K562 (cell line): Measurements from ENCODE around the gene NR2F6. TPM values are rescaled to one million over a fixed set of nuclear protein-coding genes. Genes with fewer than 3 reads are reported as not detected.

Experiments
- CHD7 ChIP-seq: fragments of 200-600 bp; sonication (generic); IDR thresholded peaks from one replicate; pipeline ENCODE4 v1.6.1; 2012; ENCODE audit warnings: mild to moderate bottlenecking, low read depth, low read length, inconsistent platforms
- TBP ChIP-seq: optimal IDR thresholded peaks from 2 replicates; pipeline ENCODE3; 2011; ENCODE audit warnings: low read depth, low read length, improper control_type of control experiment
- ZNF274 ChIP-seq: IDR thresholded peaks from 2 replicates; pipeline ENCODE4 v1.6.1; 2011; ENCODE audit warnings: low read depth, mild to moderate bottlenecking, low read length, moderate library complexity, borderline replicate concordance
- polyA plus RNA-seq, 8 experiments: library from polyadenylated mRNA; depleted of rRNA in 4 of 8; stranded (reverse) in 5 of 8; unstranded in 3 of 8; fragments of >200 nt; fragmentation: Nextera tagmentation in 2 of 8; fragmentation: Illumina TruSeq in 1 of 8; extraction: Ambion mirVana in 2 of 8; extraction: Trizol in 1 of 8; gene quantifications; 2 replicates each; pipeline versions ENCODE4 v1.2.1 to v1.2.3, GENCODE V29; 2011 to 2014; ENCODE audit warnings: inconsistent platforms in 1 of 8, missing spikeins in 1 of 8
- total RNA-seq, 7 experiments: library from RNA; depleted of rRNA in 6 of 7; stranded (reverse); fragments of >200 nt in 6 of 7; fragmentation: Illumina TruSeq in 2 of 7; extraction: Trizol in 2 of 7; gene quantifications; 2 replicates each; pipeline versions ENCODE4 v1.2.1 to v1.2.3, GENCODE V29; 2011 to 2021; ENCODE audit warnings: low replicate concordance in 1 of 7

Gene NR2F6
- total and polyA plus RNA-seq, 9 of the 15 experiments (the other 6 are each of a cell fraction or from before 2014, with no cell fraction given): 0.76 to 97.5 (median 18.8) TPM

GRCh38 chr19:17206736-17207581 is 38.8 kb downstream of the NR2F6 start (continued):
- TF ChIP-seq CHD7: no peak
- TF ChIP-seq TBP: no peak
- TF ChIP-seq ZNF274: no peak
- TF ChIP-seq, all 486 proteins: peak for 4
